H9 (cell line): ENCODE measurements around the gene ITSN2. TPM values are rescaled to one million over a fixed set of nuclear protein-coding genes. Genes with fewer than 3 reads are reported as not detected.

Experiments
- DNase-seq: peaks from one replicate; pipeline ENCODE4 v3.0.0-alpha.2; 2017
- H2AFZ ChIP-seq: one replicate; pipeline ENCODE4 v1.6.1; 2013; ENCODE audit warnings: mild to moderate bottlenecking, low read length, control low read depth, moderate library complexity
- H2AK5ac ChIP-seq: 2 replicates; pipeline ENCODE4 v1.6.1; 2013; ENCODE audit warnings: low read length, control low read depth, mixed read lengths; ENCODE audit not compliant: insufficient read length
- H2BK120ac ChIP-seq: one replicate; pipeline ENCODE4 v1.6.1; 2013; ENCODE audit warnings: low read depth, mild to moderate bottlenecking, low read length, control low read depth, inconsistent platforms; ENCODE audit not compliant: poor library complexity, severe bottlenecking
- H2BK12ac ChIP-seq: 2 replicates; pipeline ENCODE4 v1.6.1; 2013; ENCODE audit warnings: low read length, control low read depth, mixed read lengths, low read depth; ENCODE audit not compliant: insufficient read length
- H2BK15ac ChIP-seq: 2 replicates; pipeline ENCODE4 v1.6.1; 2013; ENCODE audit warnings: low read depth, low read length, control low read depth
- H2BK20ac ChIP-seq: one replicate; pipeline ENCODE4 v1.6.1; 2013; ENCODE audit warnings: low read depth, mild to moderate bottlenecking, low read length, control low read depth, inconsistent platforms; ENCODE audit not compliant: poor library complexity, severe bottlenecking
- H2BK5ac ChIP-seq: 2 replicates; pipeline ENCODE4 v1.6.1; 2013; ENCODE audit warnings: low read length, control low read depth, mixed read lengths; ENCODE audit not compliant: insufficient read length
- H3K14ac ChIP-seq: 2 replicates; pipeline ENCODE4 v1.6.1; 2013; ENCODE audit warnings: low read length, control low read depth; ENCODE audit not compliant: insufficient read depth
- H3K18ac ChIP-seq: 2 replicates; pipeline ENCODE4 v1.6.1; 2013; ENCODE audit warnings: low read depth, mild to moderate bottlenecking, mixed read lengths, low read length, control low read depth; ENCODE audit not compliant: insufficient read length
- H3K23ac ChIP-seq: 2 replicates; pipeline ENCODE4 v1.6.1; 2013; ENCODE audit warnings: low read length, control low read depth, mixed read lengths, low read depth; ENCODE audit not compliant: insufficient read length
- H3K23me2 ChIP-seq: 2 replicates; pipeline ENCODE4 v1.6.1; 2013; ENCODE audit warnings: low read depth, mild to moderate bottlenecking, mixed read lengths, low read length, control low read depth; ENCODE audit not compliant: insufficient read length, poor library complexity, severe bottlenecking
- H3K27ac ChIP-seq: 2 replicates; pipeline ENCODE4 v1.5.1; 2013; ENCODE audit warnings: low read length, control low read depth, mixed read lengths, low read depth; ENCODE audit not compliant: insufficient read length
- H3K27me3 ChIP-seq: 2 replicates; pipeline ENCODE4 v1.6.1; 2013; ENCODE audit warnings: low read length, control low read depth, inconsistent platforms; ENCODE audit not compliant: insufficient read depth
- H3K4ac ChIP-seq: 2 replicates; pipeline ENCODE4 v1.6.1; 2013; ENCODE audit warnings: low read depth, mild to moderate bottlenecking, control low read depth, inconsistent platforms, low read length, moderate library complexity
- H3K4me1 ChIP-seq: 2 replicates; pipeline ENCODE4 v1.6.1; 2013; ENCODE audit warnings: low read length, control low read depth, inconsistent platforms; ENCODE audit not compliant: insufficient read depth
- H3K4me2 ChIP-seq: 2 replicates; pipeline ENCODE4 v1.6.1; 2013; ENCODE audit warnings: low read length, control low read depth, mixed read lengths; ENCODE audit not compliant: insufficient read length, insufficient read depth
- H3K56ac ChIP-seq: 2 replicates; pipeline ENCODE4 v1.6.1; 2013; ENCODE audit warnings: low read depth, mild to moderate bottlenecking, mixed read lengths, low read length, control low read depth; ENCODE audit not compliant: insufficient read length
- H3K79me1 ChIP-seq: 2 replicates; pipeline ENCODE4 v1.6.1; 2013; ENCODE audit warnings: low read depth, mild to moderate bottlenecking, moderate library complexity, low read length, control low read depth, inconsistent platforms; ENCODE audit not compliant: insufficient read depth, poor library complexity, severe bottlenecking
- H3K79me2 ChIP-seq: 2 replicates; pipeline ENCODE4 v1.6.1; 2013; ENCODE audit warnings: low read length, control low read depth, inconsistent platforms; ENCODE audit not compliant: insufficient read depth
- H3K9ac ChIP-seq: 2 replicates; pipeline ENCODE4 v1.6.1; 2013; ENCODE audit warnings: low read length, control low read depth, mixed read lengths; ENCODE audit not compliant: insufficient read length; ENCODE audit errors: extremely low read depth
- H3K9me3 ChIP-seq: one replicate; pipeline ENCODE4 v1.6.1; 2013; ENCODE audit warnings: low read depth, low read length, inconsistent platforms; ENCODE audit not compliant: control insufficient read depth
- H3T11ph ChIP-seq: one replicate; pipeline ENCODE4 v1.6.1; 2013; ENCODE audit warnings: mild to moderate bottlenecking, low read length, control low read depth, inconsistent platforms
- H4K20me1 ChIP-seq: one replicate; pipeline ENCODE4 v1.6.1; 2013; ENCODE audit not compliant: control insufficient read depth, insufficient read length, insufficient read depth
- H4K5ac ChIP-seq: 2 replicates; pipeline ENCODE4 v1.6.1; 2013; ENCODE audit warnings: low read depth, mild to moderate bottlenecking, mixed read lengths, low read length, control low read depth; ENCODE audit not compliant: insufficient read length
- H4K8ac ChIP-seq: replicated peaks from 2 replicates; pipeline ENCODE4 v1.6.1; 2013; ENCODE audit warnings: low read length, control low read depth, mixed read lengths, low read depth; ENCODE audit not compliant: insufficient read length
- H4K91ac ChIP-seq: 2 replicates; pipeline ENCODE4 v1.6.1; 2013; ENCODE audit warnings: low read depth, mild to moderate bottlenecking, moderate library complexity, mixed read lengths, low read length, control low read depth; ENCODE audit not compliant: insufficient read length
- H3K27ac Mint-ChIP-seq, 3 experiments: 2 replicates in 2 of 3; 3 replicates in 1 of 3; pipeline ENCODE4 v1.8.0; 2020 to 2021; ENCODE audit warnings: mixed read lengths in 3 of 3, mild to moderate bottlenecking in 1 of 3, moderate library complexity in 1 of 3
- H3K27me3 Mint-ChIP-seq: 2 replicates; pipeline ENCODE4 v1.8.0; 2021; ENCODE audit warnings: low read depth, mild to moderate bottlenecking, moderate library complexity, mixed read lengths
- H3K36me3 Mint-ChIP-seq, 3 experiments: 2 replicates in 2 of 3; 3 replicates in 1 of 3; pipeline ENCODE4 v1.8.0; 2020 to 2021; ENCODE audit warnings: low read depth in 3 of 3, mixed read lengths in 3 of 3; ENCODE audit not compliant: insufficient read depth in 1 of 3
- H3K4me1 Mint-ChIP-seq, 2 experiments: 2 replicates each; pipeline ENCODE4 v1.8.0; 2020; ENCODE audit warnings: mixed read lengths in 2 of 2
- H3K4me3 Mint-ChIP-seq, 2 experiments: 2 replicates in 1 of 2; 3 replicates in 1 of 2; pipeline ENCODE4 v1.8.0; 2020 to 2021; ENCODE audit warnings: mild to moderate bottlenecking in 2 of 2, mixed read lengths in 2 of 2, moderate library complexity in 1 of 2
- H3K9me3 Mint-ChIP-seq, 2 experiments: 2 replicates in 1 of 2; 3 replicates in 1 of 2; pipeline ENCODE4 v1.8.0; 2020; ENCODE audit warnings: mild to moderate bottlenecking in 2 of 2, mixed read lengths in 2 of 2, moderate library complexity in 1 of 2
- CTCF ChIP-seq: fragments of 200-600 bp; sonication (generic); conservative IDR thresholded peaks from 3 replicates; pipeline ENCODE4 v1.8.0; 2021; ENCODE audit warnings: antibody characterized with exemption, mild to moderate bottlenecking
- total RNA-seq: library from RNA; stranded (reverse); gene quantifications from 2 replicates; pipeline ENCODE4 v1.2.1, GENCODE V29; 2021

The ITSN2 gene
- total RNA-seq, 1 experiment from 2014 or later: 17.0 TPM

- Histone ChIP-seq H3K4me2 (no peak overlapping the region), H4K20me1 (no peaks in the 10 kb centered on the region), H3K18ac (no peak overlapping the region), H3K9me3 (no peaks in the 10 kb centered on the region), H3K4me1 (no peaks in the 10 kb centered on the region), H3K23me2 (no peaks in the 10 kb centered on the region), H2BK120ac (no peak overlapping the region), H3K79me1 (no peaks in the 10 kb centered on the region), H2AK5ac (no peak overlapping the region), H4K5ac (no peak overlapping the region), H3K27me3 (no peaks in the 10 kb centered on the region), H3K27ac (no peak overlapping the region), H4K8ac (no peak overlapping the region), H3K14ac (no peak overlapping the region), H4K91ac (no peak overlapping the region), H2BK5ac (no peak overlapping the region), H3K4ac (no peak overlapping the region), H2BK15ac (no peak overlapping the region), H3K23ac (no peak overlapping the region), H3T11ph (no peak overlapping the region), H2BK20ac (no peak overlapping the region), H2BK12ac (no peak overlapping the region), H3K56ac (no peak overlapping the region), H2AFZ (no peak overlapping the region), H3K9ac (no peak overlapping the region), H3K79me2 (no peaks in the 10 kb centered on the region)
- Mint-ChIP-seq H3K4me3 (no peak overlapping the region), H3K27ac (no peak overlapping the region; a peak in 1 of 7 replicates), H3K36me3 (peaks cover 6 to 13% (median 11%) of the 10 kb centered on the region in 3 experiments; a peak in 6 of 7 replicates), H3K9me3 (peaks cover 9% of the 10 kb centered on the region in 2 experiments; a peak in 4 of 5 replicates), H3K4me1 (peaks cover 7 to 10% of the 10 kb centered on the region in 2 experiments), H3K27me3 (no peaks in the 10 kb centered on the region)
- TF ChIP-seq CTCF: no peak
- DNase-seq: no peak
Measured at GRCh38 chr2:24317491-24317920, 42.8 kb downstream of the ITSN2 start.
